ENCODE data around the gene CPEB3.

- TF ChIP-seq RNF2 (IDR thresholded peaks at IDR 0.05; ENCODE audit: borderline replicate concordance, low read depth): no peak
- TF ChIP-seq RAD21 (conservative IDR thresholded peaks at IDR 0.05 in 1 of 2, IDR thresholded peaks at IDR 0.05 in 1 of 2): no peak
- TF ChIP-seq ZSCAN20 (CRISPR knock-in tag; IDR thresholded peaks at IDR 0.05): no peak
- TF ChIP-seq CTCF (IDR thresholded peaks at IDR 0.05): no peak
- no peak for TF ChIP-seq JUN (IDR thresholded peaks at IDR 0.05)
- no peak for TF ChIP-seq ESRRA (IDR thresholded peaks at IDR 0.05; ENCODE audit: borderline replicate concordance, low read length)
- TF ChIP-seq EHF (CRISPR knock-in tag; IDR thresholded peaks at IDR 0.05): no peak
- TF ChIP-seq MAX (IDR thresholded peaks at IDR 0.05): no peak
- no peak for TF ChIP-seq CBX2 (IDR thresholded peaks at IDR 0.05; ENCODE audit: borderline replicate concordance, low read depth)
Measured at GRCh38 chr10:92047215-92047614, 243.7 kb downstream of the CPEB3 start.
